ENCODE results near the gene WNT1. TPM values are rescaled to one million over a fixed set of nuclear protein-coding genes. Genes with fewer than 3 reads are reported as not detected.

WNT1 gene
- total RNA-seq, 1 donor from 2014 or later, result not detected

DNA sequence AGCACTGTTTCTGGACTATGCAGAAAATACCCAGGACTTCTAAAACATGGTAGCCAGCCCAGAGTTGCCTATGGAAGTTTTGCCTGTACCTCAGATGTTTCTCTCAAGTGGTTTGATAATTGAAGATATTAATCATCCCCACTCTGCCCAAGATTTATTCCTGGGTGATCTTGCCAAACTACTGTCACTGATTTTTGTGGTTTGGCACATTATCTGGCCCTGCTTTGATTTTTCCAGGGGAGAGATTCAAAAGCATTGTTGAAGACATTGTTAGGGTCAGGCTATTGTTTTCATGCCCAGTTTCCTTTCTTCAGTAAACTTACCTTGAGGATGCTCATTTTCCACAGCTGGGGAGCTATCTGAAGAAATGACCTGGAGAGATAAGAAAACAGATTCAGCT lies 34.6 kb downstream of the WNT1 start:
- no peaks in the 10 kb centered on the region for H3K9me3 Mint-ChIP-seq (ENCODE audit: unreplicated experiment)
- no peak for DNase-seq (ENCODE audit: extremely low spot score, unreplicated experiment)

DNA sequence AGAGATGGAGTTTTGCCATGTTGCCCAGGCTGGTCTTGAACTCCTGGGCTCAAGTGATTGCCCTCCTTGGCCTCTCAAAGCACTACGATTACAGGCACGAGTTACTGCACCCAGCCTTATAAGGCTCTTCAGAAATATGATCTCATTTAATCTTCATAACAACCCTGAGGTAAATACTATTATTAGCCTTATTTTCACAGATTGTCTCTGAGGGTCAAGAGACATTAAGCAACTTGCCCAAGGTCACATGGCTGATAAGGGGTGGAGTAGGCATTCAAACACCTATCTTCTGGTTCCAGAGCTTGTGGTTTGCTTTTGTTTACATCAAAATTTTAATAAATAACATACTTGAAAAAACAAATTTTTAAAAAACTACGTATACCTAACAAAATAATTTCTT lies 35.3 kb downstream of the WNT1 start:
- TF ChIP-seq, protein P1, sequence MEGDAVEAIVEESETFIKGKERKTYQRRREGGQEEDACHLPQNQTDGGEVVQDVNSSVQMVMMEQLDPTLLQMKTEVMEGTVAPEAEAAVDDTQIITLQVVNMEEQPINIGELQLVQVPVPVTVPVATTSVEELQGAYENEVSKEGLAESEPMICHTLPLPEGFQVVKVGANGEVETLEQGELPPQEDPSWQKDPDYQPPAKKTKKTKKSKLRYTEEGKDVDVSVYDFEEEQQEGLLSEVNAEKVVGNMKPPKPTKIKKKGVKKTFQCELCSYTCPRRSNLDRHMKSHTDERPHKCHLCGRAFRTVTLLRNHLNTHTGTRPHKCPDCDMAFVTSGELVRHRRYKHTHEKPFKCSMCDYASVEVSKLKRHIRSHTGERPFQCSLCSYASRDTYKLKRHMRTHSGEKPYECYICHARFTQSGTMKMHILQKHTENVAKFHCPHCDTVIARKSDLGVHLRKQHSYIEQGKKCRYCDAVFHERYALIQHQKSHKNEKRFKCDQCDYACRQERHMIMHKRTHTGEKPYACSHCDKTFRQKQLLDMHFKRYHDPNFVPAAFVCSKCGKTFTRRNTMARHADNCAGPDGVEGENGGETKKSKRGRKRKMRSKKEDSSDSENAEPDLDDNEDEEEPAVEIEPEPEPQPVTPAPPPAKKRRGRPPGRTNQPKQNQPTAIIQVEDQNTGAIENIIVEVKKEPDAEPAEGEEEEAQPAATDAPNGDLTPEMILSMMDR (IDR thresholded peaks at IDR 0.05), result no peak
- no peak for DNase-seq (ENCODE audit: extremely low spot score, unreplicated experiment)
- peaks cover 22% of the 10 kb centered on the region for H3K36me3 Mint-ChIP-seq (ENCODE audit: unreplicated experiment)
- no peaks in the 10 kb centered on the region for H3K27me3 Mint-ChIP-seq (ENCODE audit: unreplicated experiment)
- H3K4me1 Mint-ChIP-seq (ENCODE audit: unreplicated experiment), result peaks cover 22% of the 10 kb centered on the region
- no peak overlapping the region for H3K27ac Mint-ChIP-seq (ENCODE audit: unreplicated experiment)
- H3K4me3 Mint-ChIP-seq (ENCODE audit: unreplicated experiment), result no peak overlapping the region
- H3K9me3 Mint-ChIP-seq (ENCODE audit: unreplicated experiment), result no peaks in the 10 kb centered on the region

More for the DNA sequence above, 34.6 kb downstream of the WNT1 start:
- Mint-ChIP-seq H3K36me3 (ENCODE audit: unreplicated experiment) (peaks cover 26% of the 10 kb centered on the region), H3K4me1 (ENCODE audit: unreplicated experiment) (peaks cover 20% of the 10 kb centered on the region), H3K27ac (ENCODE audit: unreplicated experiment) (no peak overlapping the region), H3K27me3 (ENCODE audit: unreplicated experiment) (no peaks in the 10 kb centered on the region), H3K4me3 (ENCODE audit: unreplicated experiment) (no peak overlapping the region)
- TF ChIP-seq, protein P1 (IDR thresholded peaks at IDR 0.05), result no peak

DNA sequence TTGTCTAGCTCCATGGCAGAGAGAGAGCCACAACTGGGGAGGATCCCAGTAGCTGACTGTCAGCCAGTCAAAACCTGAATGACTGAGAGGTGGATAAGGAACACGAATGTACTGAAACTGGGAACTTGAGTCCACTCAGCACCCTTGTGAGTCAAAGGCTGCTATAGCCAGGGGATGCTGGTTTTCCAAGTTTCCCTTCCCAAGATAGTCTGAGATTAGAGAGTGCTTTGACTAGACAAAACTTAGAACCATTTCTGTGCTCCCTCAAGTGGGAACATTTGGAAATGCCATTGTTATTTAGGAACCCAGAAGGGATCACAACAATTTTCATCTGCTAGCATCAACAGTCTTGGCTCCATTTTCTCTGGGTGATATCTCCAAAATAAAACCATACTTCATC lies 36.4 kb downstream of the WNT1 start:
- DNase-seq (ENCODE audit: extremely low spot score, unreplicated experiment), result no peak
- H3K4me3 Mint-ChIP-seq (ENCODE audit: unreplicated experiment), result no peak overlapping the region
- H3K36me3 Mint-ChIP-seq (ENCODE audit: unreplicated experiment), result peaks cover 14% of the 10 kb centered on the region
- H3K9me3 Mint-ChIP-seq (ENCODE audit: unreplicated experiment), result no peaks in the 10 kb centered on the region
- H3K27me3 Mint-ChIP-seq (ENCODE audit: unreplicated experiment), result no peaks in the 10 kb centered on the region
- TF ChIP-seq, protein P1 (IDR thresholded peaks at IDR 0.05), result peak; percentile 39
- H3K27ac Mint-ChIP-seq (ENCODE audit: unreplicated experiment), result peak overlapping the region; percentile 20
- H3K4me1 Mint-ChIP-seq (ENCODE audit: unreplicated experiment), result peaks cover 27% of the 10 kb centered on the region

DNA sequence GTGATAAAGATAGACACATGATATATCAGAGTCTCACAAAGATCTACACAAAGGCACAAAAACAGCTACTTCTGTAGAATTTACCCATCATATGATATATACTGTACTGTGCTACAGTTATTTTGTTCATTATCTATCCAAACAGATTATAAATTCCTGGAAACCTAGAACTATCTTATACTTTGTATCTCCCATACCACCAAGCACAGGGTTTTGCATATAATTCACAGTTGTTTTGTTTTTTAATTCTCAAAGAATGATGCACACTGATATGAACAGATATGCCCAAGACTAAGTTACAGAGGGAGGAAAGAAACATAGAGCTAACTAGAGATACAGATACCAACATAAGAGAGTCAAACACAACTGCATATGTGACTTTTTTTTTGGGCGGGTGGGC lies 37.1 kb downstream of the WNT1 start:
- Mint-ChIP-seq H3K27ac (ENCODE audit: unreplicated experiment) (peak overlapping the region; percentile 7), H3K4me3 (ENCODE audit: unreplicated experiment) (no peak overlapping the region), H3K27me3 (ENCODE audit: unreplicated experiment) (no peaks in the 10 kb centered on the region), H3K4me1 (ENCODE audit: unreplicated experiment) (peaks cover 32% of the 10 kb centered on the region), H3K9me3 (ENCODE audit: unreplicated experiment) (no peaks in the 10 kb centered on the region), H3K36me3 (ENCODE audit: unreplicated experiment) (peaks cover 11% of the 10 kb centered on the region)
- TF ChIP-seq, protein P1 (IDR thresholded peaks at IDR 0.05), result no peak
- no peak for DNase-seq (ENCODE audit: extremely low spot score, unreplicated experiment)

DNA sequence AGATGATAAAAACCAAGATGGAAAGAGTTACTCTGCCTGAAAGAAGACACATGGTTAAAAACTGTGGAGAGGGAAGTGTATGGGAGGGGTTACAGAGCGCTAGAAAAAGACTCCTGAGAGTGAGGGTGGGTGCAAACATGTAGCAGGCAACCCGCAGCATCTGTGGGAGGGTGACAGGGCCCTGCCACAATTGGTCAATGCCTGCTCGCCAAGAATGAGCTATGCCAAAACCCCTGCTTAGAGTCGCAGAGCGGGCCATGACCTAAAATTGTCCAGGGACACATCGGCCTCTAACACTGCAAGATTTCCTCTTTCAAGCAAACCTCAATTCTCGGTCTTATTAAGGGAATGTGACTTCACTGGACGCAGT lies 39.8 kb downstream of the WNT1 start:
- DNase-seq (ENCODE audit: extremely low spot score, unreplicated experiment), result no peak
- Mint-ChIP-seq H3K27ac (ENCODE audit: unreplicated experiment) (peak overlapping the region; percentile 100), H3K4me1 (ENCODE audit: unreplicated experiment) (peaks cover 32% of the 10 kb centered on the region), H3K9me3 (ENCODE audit: unreplicated experiment) (no peaks in the 10 kb centered on the region), H3K4me3 (ENCODE audit: unreplicated experiment) (peak overlapping the region; percentile 90), H3K36me3 (ENCODE audit: unreplicated experiment) (peaks cover 7% of the 10 kb centered on the region), H3K27me3 (ENCODE audit: unreplicated experiment) (no peaks in the 10 kb centered on the region)
- TF ChIP-seq, protein P1 (IDR thresholded peaks at IDR 0.05), result no peak

Measured in osteocyte (in vitro differentiated cells).